Tongue (tissue), 2 donors: ENCODE results near the gene DMC1. TPM values are rescaled to one million over a fixed set of nuclear protein-coding genes. Genes with fewer than 3 reads are reported as not detected.
"Not testable (repeated sequence)": the region's sequence is repeated elsewhere in the genome, so short reads cannot be mapped to it uniquely, and the experiment has no call there.

ENCODE experiments used
- DNase-seq: peaks from one replicate; pipeline ENCODE4 v3.0.0-alpha.2; 2015
- total RNA-seq: library from RNA; depleted of rRNA; stranded (reverse); fragments of >200 nt; gene quantifications from one replicate; pipeline ENCODE4 v1.2.3, GENCODE V29; 2014

Gene DMC1, protein sequence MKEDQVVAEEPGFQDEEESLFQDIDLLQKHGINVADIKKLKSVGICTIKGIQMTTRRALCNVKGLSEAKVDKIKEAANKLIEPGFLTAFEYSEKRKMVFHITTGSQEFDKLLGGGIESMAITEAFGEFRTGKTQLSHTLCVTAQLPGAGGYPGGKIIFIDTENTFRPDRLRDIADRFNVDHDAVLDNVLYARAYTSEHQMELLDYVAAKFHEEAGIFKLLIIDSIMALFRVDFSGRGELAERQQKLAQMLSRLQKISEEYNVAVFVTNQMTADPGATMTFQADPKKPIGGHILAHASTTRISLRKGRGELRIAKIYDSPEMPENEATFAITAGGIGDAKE
- 3.9 TPM for total RNA-seq

DNA sequence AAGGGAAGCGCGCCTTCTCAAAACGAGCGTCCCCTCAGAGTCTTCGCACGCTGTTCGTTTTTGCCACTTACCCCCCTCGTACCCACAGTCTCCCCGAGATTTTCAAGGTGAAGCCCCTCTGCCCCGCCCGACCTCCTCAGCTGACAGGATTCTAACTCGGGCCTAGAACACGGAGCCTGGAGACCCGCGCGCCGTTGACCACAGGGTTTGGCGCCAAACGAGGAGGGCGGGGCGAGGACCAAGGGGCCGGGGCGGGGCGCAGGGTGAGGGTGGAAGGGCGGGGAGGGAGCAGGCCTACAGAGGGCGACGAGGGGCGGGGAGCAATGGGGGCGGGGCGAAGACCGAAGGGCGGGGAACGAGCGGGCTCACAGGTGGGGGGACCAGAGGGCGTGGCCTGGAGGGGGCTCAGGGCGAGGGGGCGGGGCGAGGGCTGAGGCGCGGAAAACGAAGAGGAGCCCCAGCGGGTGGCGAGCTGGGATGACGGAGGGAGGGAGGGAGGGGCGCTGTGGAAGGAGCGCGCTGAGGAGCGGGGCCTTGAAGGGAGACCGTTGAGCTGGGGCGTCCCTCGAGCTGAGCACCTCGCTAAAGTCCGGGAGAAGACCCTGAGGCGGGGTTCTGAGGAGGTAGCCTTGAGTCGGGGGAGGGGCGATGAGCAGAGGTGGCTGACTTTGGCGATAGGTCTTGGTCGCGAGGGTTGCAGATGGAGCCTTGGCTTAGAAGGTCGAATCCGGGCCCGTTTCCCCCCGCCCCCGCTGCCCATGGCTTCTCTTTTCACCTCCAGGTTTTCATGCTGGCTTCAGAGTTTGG, at the start of gene DMC1:
Gene DMC1 (minus strand): TSS at position 212 of the 807 bp plus-strand sequence. CDS start 1,927 bp downstream, outside the sequence.
- peak; percentile 98 for DNase-seq

DNA sequence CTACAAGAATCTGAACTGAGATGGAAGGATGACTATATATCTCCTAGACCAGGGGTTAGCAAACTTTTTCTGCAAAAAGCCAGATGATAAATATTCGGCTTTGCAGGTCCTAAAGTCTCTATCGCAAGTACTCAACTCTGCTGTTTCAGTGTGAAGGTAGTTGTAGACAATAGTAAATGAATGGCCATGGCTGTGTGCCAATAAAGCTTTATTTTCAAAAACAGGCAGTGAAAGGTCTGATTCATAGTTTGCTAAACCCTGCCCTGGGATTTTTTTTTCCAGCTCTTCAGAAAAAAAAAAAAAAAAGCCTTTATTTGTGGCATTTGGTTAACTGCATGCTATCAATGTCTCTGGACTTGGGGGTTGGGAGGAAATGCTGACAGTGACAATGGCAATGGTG, 48.7 kb upstream of the DMC1 start:
- no peak for DNase-seq

DNA sequence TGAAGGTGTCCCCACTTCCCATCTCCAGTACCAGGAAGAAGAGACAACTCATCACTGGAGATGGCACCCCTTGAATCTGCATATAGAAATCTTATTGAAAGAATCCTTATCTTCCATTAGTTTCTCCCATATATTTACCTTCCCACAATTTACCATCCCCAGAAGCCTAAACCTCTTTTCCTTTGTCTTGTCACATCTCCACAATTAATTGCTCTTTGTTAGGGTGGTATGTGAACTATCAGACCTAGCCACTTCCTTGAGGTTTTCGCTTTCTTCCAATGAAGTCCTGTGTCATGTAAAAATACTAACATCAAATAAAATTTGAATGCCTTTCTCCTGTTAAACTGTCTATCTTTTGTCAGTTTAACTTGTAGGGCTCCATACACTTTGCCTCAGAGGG, 48.3 kb upstream of the DMC1 start:
- no peak for DNase-seq

DNA sequence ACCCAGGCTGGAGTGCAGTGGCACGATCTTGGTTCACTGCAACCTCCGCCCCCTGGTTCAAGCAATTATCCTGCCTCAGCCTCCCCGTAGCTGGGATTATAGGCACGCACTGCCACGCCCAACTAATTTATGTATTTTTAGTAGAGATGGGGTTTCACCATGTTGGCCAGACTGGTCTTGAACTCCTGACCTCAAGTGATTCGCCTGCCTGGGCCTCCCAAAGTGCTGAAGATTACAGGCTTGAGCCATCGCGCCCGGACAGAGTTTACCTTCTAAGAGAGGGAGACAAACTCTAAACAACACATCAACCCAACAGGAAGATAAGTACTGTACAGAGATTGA, 45.1 kb upstream of the DMC1 start:
- DNase-seq: not testable (repeated sequence)

DNA sequence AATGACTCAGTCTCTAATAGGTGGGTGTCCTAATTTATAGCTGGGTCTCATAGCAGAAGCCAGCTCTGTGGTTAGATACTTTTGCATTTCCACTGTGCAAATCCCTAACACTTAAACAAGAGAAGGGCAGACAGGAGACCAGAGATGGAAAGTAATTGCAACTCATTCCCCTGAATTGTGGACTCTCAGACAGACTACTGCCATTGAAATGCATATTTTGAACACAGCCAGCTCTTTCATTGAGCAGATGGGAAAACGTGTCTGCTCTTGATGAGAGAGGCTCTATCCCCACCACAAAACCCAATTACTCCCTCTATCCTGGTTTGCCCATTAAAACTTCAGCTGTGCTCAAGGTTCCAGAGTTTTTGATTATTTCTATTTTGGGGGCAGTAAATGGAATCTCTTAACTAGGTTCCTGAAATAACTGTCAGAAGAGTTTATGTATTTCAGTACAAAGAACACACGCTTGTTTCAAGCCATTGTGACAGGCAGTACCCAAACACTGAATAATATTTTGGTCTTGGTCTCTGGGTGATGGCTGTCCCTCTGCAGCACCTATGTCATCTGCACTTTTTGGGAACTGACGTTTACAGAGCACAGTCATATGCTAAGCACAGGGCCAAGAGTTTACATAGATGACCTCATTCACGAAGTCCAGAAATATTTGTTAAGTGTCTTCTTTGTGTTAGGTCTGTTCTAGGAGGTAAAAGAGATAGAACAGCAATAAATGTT, 44.5 kb upstream of the DMC1 start:
- no peak for DNase-seq

DNA sequence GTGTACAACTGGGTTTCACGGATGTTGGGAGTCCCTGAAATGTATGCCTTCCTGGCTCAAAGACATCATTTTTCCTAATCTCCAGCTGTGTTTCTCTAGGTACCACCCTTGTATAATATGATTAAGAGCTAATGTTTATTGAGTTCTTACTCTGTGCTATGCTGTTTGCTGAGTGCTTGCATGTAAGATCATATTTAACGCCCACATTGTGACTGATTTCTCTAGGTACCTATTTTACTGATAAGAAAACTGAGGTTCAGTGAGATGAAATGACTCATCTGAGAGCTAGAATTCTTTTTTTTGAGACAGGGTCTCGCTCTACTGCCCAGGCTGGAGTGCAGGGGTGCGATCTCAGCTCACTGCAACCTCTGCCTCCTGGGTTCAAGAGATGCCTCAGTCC, 43.6 kb upstream of the DMC1 start:
- DNase-seq: no peak

DNA sequence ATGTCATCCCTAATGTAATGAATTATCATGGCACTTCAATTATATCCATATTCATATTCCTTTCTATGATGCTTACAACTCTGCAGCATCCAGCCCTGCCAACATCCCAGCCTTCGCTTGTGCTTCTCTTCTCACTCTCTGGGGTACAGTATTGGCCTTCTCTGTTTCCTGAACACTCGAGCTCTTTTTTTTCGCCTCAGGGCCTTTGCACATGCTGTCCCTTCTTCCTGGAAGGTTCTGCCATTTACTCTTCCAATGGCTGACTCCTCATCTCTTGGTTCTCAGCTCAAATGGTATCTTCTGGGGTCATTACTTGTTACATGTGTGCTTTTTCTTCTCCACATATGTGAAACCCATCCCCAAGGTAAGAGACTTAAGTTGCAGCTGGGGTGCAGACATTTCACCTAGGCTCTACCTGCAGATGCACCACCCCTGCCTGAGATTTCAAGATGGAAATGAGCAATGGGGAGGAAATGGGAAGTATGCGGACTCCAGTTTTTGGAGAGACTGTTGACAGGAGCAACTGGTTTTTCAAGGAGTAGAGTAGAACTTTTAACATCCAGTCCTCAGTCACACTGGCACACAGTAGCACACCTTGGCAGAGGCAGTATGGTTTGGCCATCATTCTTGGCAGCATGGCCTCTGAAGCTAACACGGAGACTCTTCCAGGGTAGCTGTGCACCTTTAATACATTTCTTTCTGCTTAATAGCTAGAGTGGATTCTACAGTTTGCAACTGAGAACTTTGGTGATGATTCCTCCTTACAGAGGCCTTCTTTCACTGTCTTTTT, 42.4 kb upstream of the DMC1 start:
- no peak for DNase-seq

DNA sequence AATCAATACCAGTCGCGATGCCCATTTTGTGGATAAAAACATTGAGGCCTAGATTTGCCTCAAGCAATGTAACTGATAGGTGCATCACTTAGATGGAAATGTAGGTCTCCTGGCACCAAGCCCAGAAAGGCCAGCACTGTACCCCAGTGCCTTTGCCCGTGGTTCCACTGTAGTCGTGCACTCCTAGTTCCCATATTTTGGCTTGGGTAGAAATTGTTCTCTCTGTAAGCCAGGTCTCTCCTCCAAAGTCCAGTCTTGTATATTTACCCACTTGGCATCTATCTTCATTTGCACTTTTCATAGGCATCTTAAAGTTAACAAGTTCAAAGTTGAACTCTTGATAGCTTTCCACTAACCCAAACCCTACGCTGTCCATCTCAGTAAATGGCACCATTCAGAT, 41.6 kb upstream of the DMC1 start:
- DNase-seq: no peak

DNA sequence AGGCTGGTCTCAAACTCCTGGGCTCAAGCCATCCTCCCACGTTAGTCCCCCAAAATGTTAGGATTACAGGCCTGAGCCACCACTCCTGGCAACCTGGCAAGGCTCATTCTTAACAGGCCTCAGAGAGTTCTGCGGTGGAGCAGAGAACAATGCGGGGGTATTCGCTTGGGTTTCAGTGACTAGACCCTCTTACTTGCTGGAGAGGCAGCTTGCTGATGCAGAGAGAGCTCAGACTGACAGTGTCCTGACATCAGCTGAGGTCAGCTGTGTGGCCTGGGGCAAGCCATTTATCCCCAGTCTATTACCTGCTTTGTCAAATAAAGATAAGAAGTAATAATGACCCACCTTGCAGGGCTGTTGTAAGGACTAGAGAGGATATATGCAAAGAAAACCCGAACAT, 40.3 kb upstream of the DMC1 start:
- DNase-seq: no peak

DNA sequence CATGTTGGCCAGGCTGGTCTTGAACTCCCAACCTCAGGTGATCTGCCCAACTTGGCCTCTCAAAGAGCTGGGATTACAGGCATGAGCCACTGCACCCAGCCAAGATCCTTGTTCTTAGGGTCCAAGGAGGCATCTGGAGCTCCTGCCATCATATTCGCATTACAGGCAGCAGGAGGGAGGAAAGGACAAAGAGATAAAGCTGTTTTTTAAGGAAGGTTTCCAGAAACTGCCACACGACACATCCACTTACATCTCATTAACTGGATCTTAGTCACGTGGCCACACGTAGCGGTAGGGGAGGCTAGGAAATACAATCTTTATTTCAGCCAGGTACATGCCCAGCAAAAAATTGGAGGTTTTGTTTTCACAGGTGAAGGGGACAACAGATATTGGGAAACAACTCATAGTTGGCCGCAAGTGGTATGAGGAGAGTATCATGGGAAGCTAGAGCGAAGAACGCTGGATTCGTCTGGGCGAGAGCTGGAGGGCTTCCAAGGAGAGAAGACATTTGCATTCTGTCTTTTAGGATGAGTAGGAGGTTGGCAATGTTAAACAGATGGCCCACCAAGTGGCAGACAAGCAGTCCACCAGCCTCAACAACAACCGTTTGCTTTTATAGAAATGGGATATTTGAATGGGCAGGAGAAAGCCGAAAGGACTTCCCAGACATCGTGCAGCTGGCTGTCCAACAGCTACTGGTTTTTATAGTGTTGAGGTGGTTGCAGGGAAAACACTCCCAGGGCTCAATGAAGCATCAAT, 39.2 kb upstream of the DMC1 start:
- DNase-seq: peak; percentile 11

DNA sequence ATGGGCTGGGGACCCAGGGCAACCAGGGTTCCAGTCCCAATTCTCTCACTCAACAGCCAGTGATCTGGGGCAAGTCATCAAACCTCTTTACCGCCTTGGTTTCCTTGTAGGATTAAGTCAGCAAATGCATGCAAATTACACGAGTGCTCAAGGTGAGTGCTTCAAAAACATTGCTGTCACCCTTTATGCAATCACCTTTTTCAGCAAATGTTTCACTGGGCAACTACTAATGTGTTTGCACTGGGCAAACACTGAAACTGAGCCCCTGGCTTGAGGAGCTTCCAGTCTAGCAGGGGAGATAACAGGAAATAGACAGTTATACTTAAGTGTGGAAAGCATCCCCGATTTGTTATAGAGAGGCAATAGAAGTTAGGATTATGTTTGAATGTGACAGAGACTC, 37.7 kb upstream of the DMC1 start:
- no peak for DNase-seq

DNA sequence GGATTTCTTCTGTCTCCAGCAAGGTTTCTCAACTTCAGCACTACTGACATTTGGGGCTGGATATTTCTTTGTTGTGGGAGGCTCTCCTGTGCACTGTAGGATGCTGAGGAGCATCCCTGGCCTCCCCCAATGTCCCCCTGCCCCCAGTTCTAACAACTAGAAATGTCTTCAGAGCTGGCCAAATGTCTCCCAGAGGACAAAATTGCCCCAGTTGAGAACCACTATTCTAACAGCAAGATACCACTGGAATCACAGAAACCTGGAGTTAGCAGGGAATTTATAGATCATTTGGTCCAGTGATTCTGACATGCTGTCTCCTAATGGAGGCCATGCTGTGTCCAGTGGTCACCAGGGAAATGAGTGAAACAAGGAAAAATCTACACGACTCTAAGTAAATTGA, 32.2 kb upstream of the DMC1 start:
- no peak for DNase-seq

DNA sequence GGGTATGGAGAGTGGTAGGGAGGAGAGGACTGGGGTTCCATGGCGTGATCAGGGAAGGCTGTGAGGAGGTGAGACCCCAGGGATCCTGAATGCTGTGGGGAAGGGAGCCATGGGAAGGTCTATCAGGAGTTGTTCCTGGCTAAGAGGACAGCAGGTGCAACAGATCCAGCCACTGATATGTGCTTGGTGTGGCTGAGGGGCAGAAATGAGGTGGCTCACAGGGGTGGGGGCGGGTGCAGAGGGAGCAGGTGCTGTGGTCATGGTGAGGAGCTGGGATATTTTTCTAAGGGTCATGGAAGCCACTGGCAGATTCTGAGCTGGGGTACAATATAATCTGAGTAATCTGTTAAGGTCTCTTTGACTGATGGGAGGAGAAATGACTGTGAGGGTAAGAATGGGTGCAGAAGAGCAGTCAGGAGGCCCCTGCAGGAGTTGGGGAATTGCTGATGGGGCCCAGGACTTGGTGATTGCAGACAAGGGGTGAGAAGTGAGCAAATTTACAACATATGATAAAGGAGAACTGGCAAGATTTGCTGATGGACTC, 31.3 kb upstream of the DMC1 start:
- DNase-seq: no peak

DNA sequence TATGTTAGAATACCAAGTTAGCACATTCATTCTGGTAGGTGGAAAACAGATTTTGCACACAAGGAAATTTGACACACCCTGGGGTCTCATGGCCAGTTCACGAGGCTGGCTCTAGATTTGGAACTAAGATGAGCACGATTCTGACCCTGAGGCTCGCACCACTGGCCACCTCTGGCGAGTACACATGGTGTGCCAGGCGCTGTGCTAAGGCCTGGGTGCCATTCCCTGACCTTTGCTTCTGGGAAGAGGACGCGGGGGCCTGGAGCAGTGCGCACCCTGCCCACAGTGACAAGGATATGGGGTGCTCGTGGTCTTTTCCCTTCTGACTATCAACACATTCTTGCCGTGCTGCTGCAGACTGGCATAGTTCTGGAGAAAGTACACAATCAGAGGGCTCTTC, 29.5 kb upstream of the DMC1 start:
- DNase-seq: no peak

DNA sequence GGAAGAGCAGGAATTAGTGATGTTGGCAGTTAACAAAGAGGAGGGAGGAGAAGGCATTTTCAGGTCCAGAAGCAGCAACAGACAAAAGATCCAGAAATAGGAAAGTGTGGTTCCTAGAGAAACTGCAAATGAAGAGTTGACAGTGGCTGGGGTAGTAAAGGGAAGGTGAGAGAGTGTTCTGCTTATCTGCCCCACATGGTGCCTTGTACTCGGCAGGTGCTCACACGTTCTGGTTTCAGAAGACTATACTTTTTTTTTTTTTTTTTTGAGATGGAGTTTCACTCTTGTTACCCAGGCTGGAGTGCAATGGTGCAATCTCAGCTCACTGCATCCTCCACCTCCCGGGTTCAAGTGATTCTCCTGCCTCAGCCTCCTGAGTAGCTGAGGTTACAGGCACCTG, 12.9 kb upstream of the DMC1 start:
- not testable (repeated sequence) for DNase-seq

DNA sequence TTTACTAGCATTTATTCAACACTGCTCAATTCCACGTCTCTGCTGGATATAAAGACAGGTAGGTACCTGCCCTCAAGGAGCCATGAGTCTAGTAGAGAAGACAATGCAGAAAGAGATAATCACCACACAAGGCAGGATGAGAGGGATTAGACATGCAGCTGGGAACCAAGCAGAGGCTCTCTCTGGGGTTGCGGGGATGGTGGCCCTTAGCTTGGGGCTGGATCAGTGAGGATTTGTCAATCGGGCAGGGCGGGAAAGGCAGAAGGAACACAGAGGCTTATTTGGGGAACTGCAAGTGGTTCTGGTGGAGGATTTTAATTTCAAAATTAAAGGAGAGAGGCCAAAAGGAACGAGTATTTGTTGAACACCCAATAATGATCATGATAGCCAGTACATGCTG, 8.5 kb upstream of the DMC1 start:
- no peak for DNase-seq

DNA sequence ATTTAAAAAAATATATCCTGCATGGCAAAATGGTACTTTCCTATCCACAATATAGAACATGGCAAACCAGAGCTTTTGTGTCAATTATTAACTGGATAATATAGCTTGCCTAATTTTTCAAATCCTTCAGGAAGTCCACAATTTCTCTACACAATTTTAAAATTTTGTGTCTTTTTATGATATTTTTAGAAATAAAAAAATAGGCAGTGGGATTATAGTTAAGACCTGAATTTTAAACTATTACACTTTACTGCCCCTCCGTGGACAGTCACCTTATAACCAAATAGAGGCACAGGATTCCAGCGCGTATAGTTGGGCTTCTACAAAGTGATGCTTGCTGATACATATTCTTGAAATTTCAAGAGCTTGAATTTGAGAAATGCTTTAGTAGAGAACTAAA, 2.1 kb upstream of the DMC1 start:
- peak; percentile 81 for DNase-seq

DNA sequence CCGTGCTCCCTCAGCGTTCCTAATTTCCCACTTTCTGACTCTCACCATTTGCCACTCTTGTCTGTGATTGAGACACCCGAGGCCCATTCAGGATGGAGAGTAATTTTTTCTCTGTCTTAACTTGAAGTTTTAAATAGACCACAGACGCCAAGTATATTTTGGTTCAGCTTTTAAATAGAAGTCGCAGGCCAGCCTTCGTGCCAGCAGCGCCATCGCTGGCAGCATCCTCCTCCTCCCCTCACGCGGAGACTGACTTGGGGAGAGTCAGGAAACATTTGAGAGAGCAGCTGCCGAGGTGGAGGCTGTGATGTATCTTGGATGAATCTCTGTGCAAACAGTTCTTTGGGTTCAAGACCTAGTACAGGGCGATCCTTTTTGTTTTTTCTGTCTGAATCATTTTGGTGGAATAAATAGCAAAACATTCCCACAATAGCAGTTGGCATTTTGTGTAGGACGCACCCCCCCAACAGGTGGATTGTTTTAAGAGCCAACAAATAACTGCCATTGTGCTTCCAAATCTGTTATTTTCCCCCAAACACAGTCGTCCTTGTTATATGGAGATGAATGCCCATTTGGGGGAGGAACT, 889 bp upstream of the DMC1 start:
- peak; percentile 81 for DNase-seq

DNA sequence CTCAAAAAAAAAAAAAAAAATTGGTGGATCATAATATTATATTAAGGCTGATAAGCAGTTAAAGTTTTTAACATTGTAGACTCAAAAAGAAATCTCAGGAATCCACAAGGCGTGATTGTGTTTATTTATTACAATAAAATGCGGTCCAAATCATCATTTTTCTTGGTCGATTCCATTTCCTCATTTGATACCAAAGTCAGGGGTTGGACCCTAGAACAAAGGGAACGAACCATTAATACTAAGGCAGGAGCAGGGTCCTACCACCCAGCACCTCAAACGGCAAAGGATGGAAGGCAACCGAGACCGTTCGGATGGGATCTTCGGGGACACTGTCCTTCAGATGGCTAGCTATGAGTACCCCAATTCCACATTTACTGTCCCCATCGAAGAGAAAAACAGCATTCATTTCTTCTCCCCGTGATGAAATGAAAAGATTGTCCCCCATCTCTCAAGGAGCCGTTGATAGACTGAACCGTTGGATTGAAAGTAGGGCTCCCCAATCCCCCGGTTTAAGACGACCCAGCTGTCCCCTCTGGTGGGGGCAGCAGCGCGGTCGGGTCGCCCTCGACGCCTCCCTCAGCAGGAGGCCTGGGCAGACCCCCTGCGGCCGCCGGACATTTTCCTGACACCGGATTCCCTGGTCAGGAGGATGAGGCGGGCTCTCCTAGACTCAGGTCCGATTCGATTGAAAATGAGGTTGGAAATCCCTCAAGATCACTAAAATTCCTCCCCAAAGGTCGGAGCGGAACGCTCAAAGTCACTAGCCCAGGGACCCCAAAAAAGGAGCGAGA, 607 bp downstream of the DMC1 start:
- DNase-seq: peak; percentile 6
